ENCODE data around the gene ZNF524.

The ZNF524 gene

GRCh38 chr19:55599842-55600661 is at the start of gene ZNF524:
TSS of gene ZNF524 (plus strand) at chr19:55600288. CDS start at chr19:55602113, 1,825 bp downstream.
- peak; percentile 92 for DNase-seq (ENCODE audit: low spot score)
- H3K4me3 ChIP-seq: peak within 1 kb of the TSS; percentile 96
- TF ChIP-seq CTCF (IDR thresholded peaks at IDR 0.05): no peak
- peak within 1 kb of the TSS; percentile 96 for H3K27ac ChIP-seq

GRCh38 chr19:55550321-55550650 is 49.8 kb upstream of the ZNF524 start:
- no peak for TF ChIP-seq CTCF (IDR thresholded peaks at IDR 0.05)
- H3K27ac ChIP-seq: no peak overlapping the region
- no peak for DNase-seq (ENCODE audit: low spot score)
- H3K4me3 ChIP-seq: no peak overlapping the region

GRCh38 chr19:55552206-55552605 is 47.9 kb upstream of the ZNF524 start:
- no peak overlapping the region for H3K27ac ChIP-seq
- H3K4me3 ChIP-seq: no peak overlapping the region
- DNase-seq (ENCODE audit: low spot score): no peak
- TF ChIP-seq CTCF (IDR thresholded peaks at IDR 0.05): no peak

- Histone ChIP-seq H3K4me3 (no peak overlapping the region), H3K27ac (no peak overlapping the region)
- TF ChIP-seq CTCF (IDR thresholded peaks at IDR 0.05): no peak
- no peak for DNase-seq (ENCODE audit: low spot score)
Measured at GRCh38 chr19:55552620-55553019, 47.5 kb upstream of the ZNF524 start.

GRCh38 chr19:55553217-55554182 is 46.6 kb upstream of the ZNF524 start:
- no peak overlapping the region for H3K4me3 ChIP-seq
- no peak for DNase-seq (ENCODE audit: low spot score)
- TF ChIP-seq CTCF (IDR thresholded peaks at IDR 0.05): no peak
- no peak overlapping the region for H3K27ac ChIP-seq

GRCh38 chr19:55554302-55554701 is 45.8 kb upstream of the ZNF524 start:
- H3K4me3 ChIP-seq: no peak overlapping the region
- DNase-seq (ENCODE audit: low spot score): no peak
- no peak for TF ChIP-seq CTCF (IDR thresholded peaks at IDR 0.05)
- H3K27ac ChIP-seq: no peak overlapping the region

All from coronary artery (tissue), 2 donors.